NCI-H460 (cell line): ENCODE data around the gene PLD2. TPM values are rescaled to one million over a fixed set of nuclear protein-coding genes. Genes with fewer than 3 reads are reported as not detected.

Source experiments
- total RNA-seq: library from RNA; depleted of rRNA; stranded (reverse); fragments of >200 nt; shearing (Covaris generic); gene quantifications from 2 replicates; pipeline ENCODE4 v1.2.3, GENCODE V29; 2014; rRNA removed

PLD2 gene
- total RNA-seq, 1 experiment from 2014 or later: 14.8 TPM

Other genes starting within 250 kb of the PLD2 start
- not detected in 2 replicates for gene GGT6, start 246.6 kb upstream of the PLD2 start, total RNA-seq
- 0.12 and 0.17 TPM in 2 replicates for gene SMTNL2, start 222.6 kb upstream of the PLD2 start, total RNA-seq
- 2.1 and 2.3 TPM in 2 replicates for gene ALOX15, start 165.5 kb upstream of the PLD2 start, total RNA-seq
- 58.2 and 61.8 TPM in 2 replicates for gene PELP1, start 103.0 kb upstream of the PLD2 start, total RNA-seq
- gene ARRB2, start 96.5 kb upstream of the PLD2 start, total RNA-seq: 28.8 and 32.9 TPM in 2 replicates
- 21.8 and 24.3 TPM in 2 replicates for gene MED11, start 75.7 kb upstream of the PLD2 start, total RNA-seq
- gene ZMYND15, start 67.3 kb upstream of the PLD2 start, total RNA-seq: 0.22 and 0.23 TPM in 2 replicates
- 16.2 and 18.0 TPM in 2 replicates for gene CXCL16, start 67.2 kb upstream of the PLD2 start, total RNA-seq
- not detected in 2 replicates for gene TM4SF5, start 35.3 kb upstream of the PLD2 start, total RNA-seq
- not detected in 2 replicates for gene VMO1, start 20.8 kb upstream of the PLD2 start, total RNA-seq
- not detected in 2 replicates for gene GLTPD2, start 18.2 kb upstream of the PLD2 start, total RNA-seq
- gene PSMB6, start 11.0 kb upstream of the PLD2 start, total RNA-seq: 141 and 171 TPM in 2 replicates
- 19.4 and 19.8 TPM in 2 replicates for gene MINK1, start 26.2 kb downstream of the PLD2 start, total RNA-seq
- 0.59 and 0.63 TPM in 2 replicates for gene C17orf107, start 92.4 kb downstream of the PLD2 start, total RNA-seq
- not detected in 2 replicates for gene CHRNE, start 95.9 kb downstream of the PLD2 start, total RNA-seq
- gene GP1BA, start 125.1 kb downstream of the PLD2 start, total RNA-seq: not detected in 2 replicates
- gene SLC25A11, start 132.9 kb downstream of the PLD2 start, total RNA-seq: 53.4 and 54.3 TPM in 2 replicates
- 59.5 and 62.7 TPM in 2 replicates for gene RNF167, start 133.1 kb downstream of the PLD2 start, total RNA-seq
- gene PFN1, start 141.4 kb downstream of the PLD2 start, total RNA-seq: 960 and 1,088 TPM in 2 replicates
- 5.4 and 7.5 TPM in 2 replicates for gene ENO3, start 144.0 kb downstream of the PLD2 start, total RNA-seq
- gene SPAG7, start 160.7 kb downstream of the PLD2 start, total RNA-seq: 56.0 and 57.1 TPM in 2 replicates
- 54.5 and 59.9 TPM in 2 replicates for gene CAMTA2, start 180.5 kb downstream of the PLD2 start, total RNA-seq
- not detected in 2 replicates for gene INCA1, start 190.4 kb downstream of the PLD2 start, total RNA-seq
- 50.3 and 52.6 TPM in 2 replicates for gene KIF1C, start 190.8 kb downstream of the PLD2 start, total RNA-seq
- gene SLC52A1, start 228.3 kb downstream of the PLD2 start, total RNA-seq: 0.12 and 0.35 TPM in 2 replicates